PFSK-1 (cell line): ENCODE measurements around the gene PMPCA.

ENCODE experiments used
- POLR2AphosphoS5 ChIP-seq: IDR thresholded peaks from 2 replicates; pipeline ENCODE4 v1.6.1; 2012; ENCODE audit warnings: low read depth, mild to moderate bottlenecking, control low read depth, low read length, moderate library complexity
- TF ChIP-seq, protein P1 (sequence below), 2 experiments: IDR thresholded peaks; 2 replicates each; pipeline versions ENCODE4 v1.6.1 to v1.8.0; 2011 to 2012; ENCODE audit warnings: low read depth in 2 of 2, low read length in 2 of 2, control low read depth in 1 of 2, inconsistent platforms in 1 of 2, mild to moderate bottlenecking in 1 of 2, moderate library complexity in 1 of 2; ENCODE audit not compliant: insufficient read depth in 1 of 2

DNA sequence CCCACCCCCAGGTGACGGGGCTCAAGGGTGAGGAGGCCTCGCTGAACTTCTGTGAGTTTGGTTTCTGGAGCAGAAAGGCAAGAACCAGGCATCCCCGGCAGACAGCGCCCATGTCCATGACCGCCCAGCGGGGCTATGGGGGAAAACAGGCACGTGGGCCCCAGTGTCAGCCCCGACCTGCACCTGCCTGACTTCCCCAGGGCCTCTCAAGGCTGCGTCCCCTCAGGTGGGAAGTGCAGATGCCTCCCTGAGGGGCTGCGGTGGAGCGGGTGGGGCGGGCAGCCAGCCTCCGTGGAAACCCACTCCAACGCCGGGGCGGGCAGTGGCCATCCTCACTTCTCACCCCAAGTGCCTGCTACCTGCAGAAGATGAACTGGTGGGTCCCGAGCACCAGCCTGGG lies 30.1 kb upstream of the PMPCA start:
- TF ChIP-seq, protein P1, sequence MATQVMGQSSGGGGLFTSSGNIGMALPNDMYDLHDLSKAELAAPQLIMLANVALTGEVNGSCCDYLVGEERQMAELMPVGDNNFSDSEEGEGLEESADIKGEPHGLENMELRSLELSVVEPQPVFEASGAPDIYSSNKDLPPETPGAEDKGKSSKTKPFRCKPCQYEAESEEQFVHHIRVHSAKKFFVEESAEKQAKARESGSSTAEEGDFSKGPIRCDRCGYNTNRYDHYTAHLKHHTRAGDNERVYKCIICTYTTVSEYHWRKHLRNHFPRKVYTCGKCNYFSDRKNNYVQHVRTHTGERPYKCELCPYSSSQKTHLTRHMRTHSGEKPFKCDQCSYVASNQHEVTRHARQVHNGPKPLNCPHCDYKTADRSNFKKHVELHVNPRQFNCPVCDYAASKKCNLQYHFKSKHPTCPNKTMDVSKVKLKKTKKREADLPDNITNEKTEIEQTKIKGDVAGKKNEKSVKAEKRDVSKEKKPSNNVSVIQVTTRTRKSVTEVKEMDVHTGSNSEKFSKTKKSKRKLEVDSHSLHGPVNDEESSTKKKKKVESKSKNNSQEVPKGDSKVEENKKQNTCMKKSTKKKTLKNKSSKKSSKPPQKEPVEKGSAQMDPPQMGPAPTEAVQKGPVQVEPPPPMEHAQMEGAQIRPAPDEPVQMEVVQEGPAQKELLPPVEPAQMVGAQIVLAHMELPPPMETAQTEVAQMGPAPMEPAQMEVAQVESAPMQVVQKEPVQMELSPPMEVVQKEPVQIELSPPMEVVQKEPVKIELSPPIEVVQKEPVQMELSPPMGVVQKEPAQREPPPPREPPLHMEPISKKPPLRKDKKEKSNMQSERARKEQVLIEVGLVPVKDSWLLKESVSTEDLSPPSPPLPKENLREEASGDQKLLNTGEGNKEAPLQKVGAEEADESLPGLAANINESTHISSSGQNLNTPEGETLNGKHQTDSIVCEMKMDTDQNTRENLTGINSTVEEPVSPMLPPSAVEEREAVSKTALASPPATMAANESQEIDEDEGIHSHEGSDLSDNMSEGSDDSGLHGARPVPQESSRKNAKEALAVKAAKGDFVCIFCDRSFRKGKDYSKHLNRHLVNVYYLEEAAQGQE (IDR thresholded peaks at IDR 0.05; ENCODE audit: insufficient read depth in 1 of 2, low read depth in 2 of 2, low read length in 2 of 2) = no peak
- TF ChIP-seq POLR2AphosphoS5 = no peak
